T47D (cell line): Measurements from ENCODE around the gene CDK17.
"Not testable (repeated sequence)": the region's sequence is repeated elsewhere in the genome, so short reads cannot be mapped to it uniquely, and the experiment has no call there.

Source experiments
- DNase-seq, 2 experiments: peaks; one replicate each; pipeline versions ENCODE4 v3.0.0 to v3.0.0-alpha.2; 2011 to 2012; ENCODE audit warnings: low read depth in 1 of 2, low spot score in 1 of 2
- JUND ChIP-seq: IDR thresholded peaks from 2 replicates; pipeline ENCODE4 v1.6.1; 2012; ENCODE audit warnings: low read depth
- in situ Hi-C: cut with HindIII; loops from 2 replicates; pipeline ENCODE4 v1.10.0; 2016; ENCODE audit warnings: low sequenced_read_pairs, low pct_unique_long_range_greater_than_20kb

CDK17 gene

DNA sequence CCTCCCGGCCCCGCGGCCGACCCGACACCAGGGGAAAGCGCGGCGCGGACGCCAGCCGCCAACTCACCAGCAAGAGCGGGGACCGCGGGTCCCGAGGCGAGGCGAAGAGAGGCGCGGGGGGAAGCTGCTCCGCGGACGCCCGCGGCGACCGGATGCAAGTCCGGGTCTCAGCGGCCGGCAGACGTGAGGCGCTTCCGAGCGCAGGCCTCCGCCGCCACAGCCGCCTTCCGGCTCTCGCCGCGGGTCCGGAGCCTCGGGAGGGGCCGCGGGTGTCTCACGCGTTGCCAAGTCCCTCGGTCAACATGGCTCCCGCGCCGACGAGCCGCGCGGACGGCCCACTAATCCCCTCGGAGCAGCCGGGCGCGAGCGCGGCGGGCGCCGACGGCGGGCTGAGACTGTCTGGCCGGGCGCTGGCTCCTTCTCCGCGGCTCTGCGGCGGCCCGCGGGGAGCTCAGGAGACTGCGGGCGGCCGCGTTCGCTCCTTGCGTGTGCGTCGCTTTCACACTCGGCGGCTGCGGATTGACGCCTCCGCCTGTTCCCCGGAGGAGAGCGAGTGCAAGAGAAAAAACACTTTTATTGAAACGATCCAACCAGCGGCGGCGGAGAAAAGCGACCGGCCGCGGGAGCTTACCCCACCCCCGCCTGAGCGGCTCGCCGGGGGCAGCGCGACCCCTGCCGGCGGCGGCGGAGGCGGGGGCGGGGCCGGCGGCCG, at the start of gene CDK17:
Gene CDK17, minus strand, starts transcription at position 521 of the 712 bp plus-strand sequence. CDS start 65,603 bp downstream, outside the sequence.
- peak; percentile 88 to 92 for DNase-seq
- in situ Hi-C loops: no loop called here
- no peak; the same call in 1 of the 2 replicates for TF ChIP-seq JUND

DNA sequence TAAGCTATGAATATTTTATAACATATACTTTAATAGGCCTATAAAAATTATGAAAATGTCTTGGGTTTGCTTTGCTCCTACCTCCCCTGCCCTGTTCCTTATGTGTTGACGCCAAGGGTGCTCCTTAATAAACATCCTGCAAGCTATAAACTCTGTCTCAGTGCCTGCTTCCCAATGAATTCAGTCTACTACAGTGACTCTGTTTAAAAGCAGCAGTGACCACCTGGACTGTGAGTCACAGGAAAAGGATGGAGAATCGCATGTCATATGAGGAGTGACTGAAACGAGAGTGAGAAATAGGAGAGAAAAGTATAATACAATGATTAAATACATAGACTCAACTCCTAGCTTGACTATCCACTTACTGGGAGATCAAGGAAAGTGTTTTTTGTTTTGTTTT, 48.1 kb upstream of the CDK17 start:
- in situ Hi-C loops: no loop called here
- no peak for TF ChIP-seq JUND
- DNase-seq: no peak

- no peak for TF ChIP-seq JUND
- DNase-seq: no peak
- in situ Hi-C loops: no loop called here
Observed at GRCh38 chr12:96447256-96447655, 47.0 kb upstream of the CDK17 start.

DNA sequence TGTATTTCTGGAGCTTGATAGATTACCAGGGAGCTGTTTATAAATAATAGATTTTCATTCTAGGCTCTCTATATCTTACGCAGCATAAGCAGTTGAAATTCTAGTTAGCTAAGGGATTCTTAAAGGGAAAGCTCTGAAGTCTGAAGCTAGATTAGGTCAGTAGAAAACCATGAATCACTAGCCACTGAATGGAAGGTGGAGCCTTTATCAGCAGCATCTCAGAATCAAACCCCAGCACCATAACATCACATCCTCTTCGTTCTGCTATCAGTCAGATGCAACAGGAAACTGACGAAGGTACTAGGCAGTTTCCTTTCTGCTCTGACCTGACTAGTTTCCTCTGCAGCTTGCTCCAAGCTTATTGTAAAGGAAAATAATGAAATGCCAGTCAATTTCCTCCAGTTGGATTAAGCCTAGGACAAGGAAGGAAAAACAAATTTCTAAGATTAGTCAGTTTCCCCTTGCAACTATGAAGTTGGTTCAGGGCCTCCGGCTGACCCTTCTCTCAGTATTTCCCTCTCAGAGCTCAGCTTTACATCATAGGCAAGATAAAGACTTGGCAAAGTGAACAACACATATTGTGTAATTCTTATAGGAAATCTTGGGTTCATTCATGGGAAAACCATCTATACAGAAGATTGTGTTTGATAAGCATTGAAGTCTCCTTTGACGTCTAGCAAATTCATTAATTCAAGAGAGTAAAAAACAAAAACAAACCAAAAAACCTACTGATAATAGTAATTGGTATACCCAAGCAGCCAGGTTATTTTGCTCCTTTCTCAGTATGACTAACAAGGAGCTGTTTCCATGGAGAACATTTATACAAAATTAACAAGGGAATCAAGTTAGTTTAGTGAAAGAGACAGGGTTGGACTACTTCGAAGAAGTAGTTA, 45.7 kb upstream of the CDK17 start:
- in situ Hi-C loops: no loop called here
- DNase-seq: no peak
- TF ChIP-seq JUND: no peak

DNA sequence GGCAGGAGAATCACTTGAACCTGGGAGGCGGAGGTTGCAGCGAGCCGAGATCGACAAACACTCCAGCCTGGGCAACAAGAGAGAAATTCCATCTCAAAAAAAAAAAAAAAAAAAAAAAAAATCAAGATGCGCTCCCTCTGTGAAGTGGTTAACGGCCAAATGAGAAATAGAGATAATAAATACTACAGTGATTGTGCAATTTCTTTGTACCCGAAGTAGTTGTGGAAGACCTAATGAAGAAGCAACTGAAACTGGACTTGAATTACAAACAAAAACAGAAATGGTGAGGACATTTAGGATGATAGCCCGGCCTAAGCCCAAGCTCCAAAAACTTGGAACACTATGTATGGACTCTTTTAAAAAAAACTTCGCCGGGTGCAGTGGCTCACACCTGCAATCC, 44.2 kb upstream of the CDK17 start:
- no peak for DNase-seq
- no peak for TF ChIP-seq JUND
- in situ Hi-C loops: no loop called here

GRCh38 chr12:96442906-96443305, 42.7 kb upstream of the CDK17 start:
- TF ChIP-seq JUND: no peak
- in situ Hi-C loops: no loop called here
- DNase-seq: no peak

DNA sequence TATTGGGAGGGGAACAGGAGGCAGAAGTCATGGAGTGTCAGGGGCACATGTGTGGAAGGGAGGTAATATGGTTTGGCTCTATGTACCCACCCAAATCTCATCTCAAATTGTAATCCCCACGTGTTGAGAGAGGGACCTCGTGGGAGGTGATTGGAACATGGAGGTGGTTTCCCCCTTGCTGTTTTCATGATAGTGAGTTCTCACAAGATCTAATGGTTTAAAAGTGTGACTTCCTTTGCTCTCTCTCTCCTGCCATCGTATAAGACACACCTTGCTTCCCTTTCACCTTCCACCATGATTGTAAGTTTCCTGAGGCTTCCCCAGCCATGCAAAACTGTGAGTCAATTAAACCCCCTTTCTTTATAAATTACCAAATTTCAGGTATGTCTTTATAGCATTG, 41.6 kb upstream of the CDK17 start:
- DNase-seq: no peak
- in situ Hi-C loops: no loop called here
- TF ChIP-seq JUND: no peak

DNA sequence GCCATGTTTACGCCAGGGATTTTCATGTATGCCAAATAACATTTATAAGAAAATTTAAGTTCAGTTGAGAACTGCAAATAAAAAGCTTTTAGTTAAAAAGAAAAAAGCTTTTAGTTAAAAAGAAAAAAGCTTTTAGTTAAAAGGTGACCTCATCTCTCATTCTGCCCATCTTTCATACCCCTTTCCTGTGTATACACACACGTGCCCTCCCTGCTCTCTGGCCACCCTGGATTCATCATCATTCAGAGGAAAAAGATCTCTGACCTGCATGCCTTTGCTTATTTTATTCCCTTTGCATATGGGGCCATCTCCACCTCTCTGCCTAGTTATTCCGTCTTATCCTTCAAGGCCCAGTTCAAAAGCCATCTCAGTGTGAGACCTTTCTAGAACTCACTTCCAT, 38.1 kb upstream of the CDK17 start:
- TF ChIP-seq JUND: no peak
- no peak for DNase-seq
- in situ Hi-C loops: no loop called here

DNA sequence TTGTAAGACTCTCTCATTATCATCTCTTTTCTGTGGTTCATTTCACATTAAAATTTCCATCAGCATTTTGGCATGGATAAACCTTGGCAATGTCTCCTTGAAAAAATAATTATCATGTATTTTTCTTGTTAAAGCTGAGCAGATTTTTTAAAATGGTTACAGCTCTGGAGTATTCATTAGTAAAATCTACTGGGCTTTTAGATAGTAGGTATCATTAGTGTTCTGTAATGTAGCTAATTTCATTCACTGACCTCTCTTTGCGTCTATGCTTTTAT, 36.9 kb upstream of the CDK17 start:
- in situ Hi-C loops: no loop called here

DNA sequence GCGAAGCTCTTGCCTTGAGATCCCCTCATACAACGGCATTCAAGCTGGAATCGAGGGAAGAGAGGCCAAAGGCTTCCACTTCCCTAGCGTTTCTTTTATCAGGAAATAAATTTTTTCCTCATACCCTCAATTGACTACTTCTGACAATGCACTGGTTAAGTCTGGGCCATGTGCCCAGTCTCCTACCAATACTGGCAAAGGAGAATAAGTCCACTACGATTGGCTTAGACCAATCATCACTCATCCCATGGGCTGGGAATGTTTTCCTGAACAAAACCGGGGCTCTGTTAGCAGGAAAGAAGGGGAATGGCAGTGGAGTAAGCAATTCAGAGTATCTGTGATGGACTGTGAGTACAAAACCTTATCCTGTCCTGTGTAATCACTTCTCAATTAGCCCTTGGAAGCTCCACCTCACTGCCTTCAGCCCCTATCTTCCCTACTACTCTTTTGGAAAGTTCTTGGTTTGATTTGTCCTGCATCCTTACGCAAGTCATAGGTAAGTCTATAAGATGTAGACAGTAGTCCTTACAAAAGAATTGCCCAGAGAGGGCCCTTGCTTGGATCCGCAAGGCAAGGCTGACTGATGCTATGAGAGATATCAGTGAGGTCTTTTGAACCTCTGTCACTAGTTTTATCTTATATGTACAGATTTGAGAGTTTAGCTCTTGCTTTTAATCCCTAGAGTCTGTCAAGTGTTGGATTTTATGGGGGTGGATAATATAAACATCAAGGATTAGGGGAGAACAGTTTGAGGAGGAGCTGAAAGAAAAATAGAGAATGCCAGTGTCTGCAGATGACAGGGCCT, 36.3 kb upstream of the CDK17 start:
- in situ Hi-C loops: no loop called here
- no peak for DNase-seq
- TF ChIP-seq JUND: no peak

More for the DNA sequence above, 36.9 kb upstream of the CDK17 start:
- no peak for TF ChIP-seq JUND
- DNase-seq: no peak

DNA sequence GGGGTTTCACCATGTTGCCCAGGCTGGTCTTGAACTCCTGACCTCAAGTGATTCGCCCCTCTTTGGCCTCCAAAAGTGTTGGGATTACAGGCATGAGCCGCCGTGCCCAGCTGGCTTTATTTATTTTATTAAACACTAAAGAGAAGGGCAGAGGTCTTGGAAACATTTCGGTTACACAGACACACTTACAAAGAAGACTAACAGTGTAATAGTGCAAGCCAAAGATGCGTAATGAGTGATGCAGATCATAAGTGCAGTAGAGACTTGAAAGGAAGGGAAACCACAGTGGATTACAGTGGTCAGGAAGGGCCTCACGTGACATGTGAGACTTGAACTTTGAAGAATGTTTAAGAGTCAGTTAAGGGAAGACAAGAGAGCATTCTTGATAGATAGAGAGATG, 33.9 kb upstream of the CDK17 start:
- in situ Hi-C loops: no loop called here
- TF ChIP-seq JUND: no peak
- DNase-seq: no peak

DNA sequence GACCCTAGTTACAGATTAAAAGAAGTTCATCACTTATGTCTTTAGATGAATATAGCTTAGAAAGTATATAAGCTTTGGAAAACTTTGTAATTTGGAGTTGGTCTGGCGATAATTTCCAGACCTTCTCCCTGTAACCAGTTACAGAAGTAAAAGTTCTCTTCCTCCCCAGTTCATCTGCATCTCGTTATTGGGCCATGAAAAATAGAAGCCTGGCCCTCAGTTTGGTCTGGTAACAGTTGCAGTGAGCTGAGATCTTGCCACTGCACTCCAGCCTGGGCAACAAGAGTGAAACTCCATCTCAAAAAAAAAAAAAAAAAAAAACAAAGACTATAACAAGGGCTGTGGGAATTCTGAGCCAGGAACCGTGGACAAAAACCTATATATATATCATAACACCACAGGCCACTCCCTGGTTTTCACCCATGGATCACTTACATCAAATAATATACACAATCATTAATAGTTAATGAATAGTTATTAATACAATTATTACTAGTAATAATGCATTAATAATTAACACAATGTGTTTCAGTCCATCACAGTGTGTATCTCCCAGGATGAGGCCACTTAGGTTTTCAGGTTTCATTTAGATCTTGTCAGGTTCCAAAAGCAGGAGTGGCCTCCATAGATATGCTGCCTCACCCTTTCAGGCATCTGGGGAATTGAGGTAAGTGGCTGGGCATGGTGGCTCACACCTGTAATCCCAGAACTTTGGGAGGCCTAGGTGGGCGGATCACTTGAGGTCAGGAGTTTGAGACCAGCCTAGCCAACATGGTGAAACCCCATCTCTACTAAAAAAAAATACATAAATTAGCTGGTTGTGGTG, 32.5 kb upstream of the CDK17 start:
- in situ Hi-C loops, DNase-seq: not testable (repeated sequence)
